ENCODE data around the gene CD4.
A peak's percentile ranks its signal among the peaks of the same experiment; 100 is the strongest.
"Not testable (repeated sequence)": the region's sequence is repeated elsewhere in the genome, so short reads cannot be mapped to it uniquely, and the experiment has no call there.

Gene CD4

GRCh38 chr12:6868211-6869048 lies 79.1 kb downstream of the CD4 start:
- Histone ChIP-seq H3K4me3 (ENCODE audit: low read depth in 1 of 2, low read length in 2 of 2) (peak overlapping the region; percentile 83 to 94), H3K27ac (ENCODE audit: low read depth, low read length) (peak overlapping the region; percentile 97), H3K36me3 (ENCODE audit: insufficient read depth, low read length) (peaks cover 42% of the 10 kb centered on the region), H3K27me3 (ENCODE audit: control insufficient read depth in 1 of 2, insufficient read depth in 2 of 2, low read length in 2 of 2) (no peaks in the 10 kb centered on the region), H3K9ac (ENCODE audit: low read length) (peak overlapping the region; percentile 85), H3K9me3 (ENCODE audit: low read length) (no peaks in the 10 kb centered on the region), H3K4me1 (ENCODE audit: insufficient read depth, low read length) (peaks cover 36% of the 10 kb centered on the region)

- Histone ChIP-seq H3K36me3 (ENCODE audit: insufficient read depth, low read length) (peaks cover 34% of the 10 kb centered on the region), H3K4me1 (ENCODE audit: insufficient read depth, low read length) (peaks cover 36% of the 10 kb centered on the region), H3K27me3 (ENCODE audit: control insufficient read depth in 1 of 2, insufficient read depth in 2 of 2, low read length in 2 of 2) (no peaks in the 10 kb centered on the region), H3K9me3 (ENCODE audit: low read length) (no peaks in the 10 kb centered on the region), H3K9ac (ENCODE audit: low read length) (peak overlapping the region; percentile 85), H3K4me3 (ENCODE audit: low read depth in 1 of 2, low read length in 2 of 2) (peak overlapping the region in 1 of 2 donors; percentile 94), H3K27ac (ENCODE audit: low read depth, low read length) (no peak overlapping the region)
Measured at GRCh38 chr12:6869049-6870021, 80.0 kb downstream of the CD4 start.

- not testable (repeated sequence) for H3K27me3 ChIP-seq (ENCODE audit: control insufficient read depth in 1 of 2, insufficient read depth in 2 of 2, low read length in 2 of 2); H3K9me3 ChIP-seq (ENCODE audit: low read length); H3K4me3 ChIP-seq (ENCODE audit: low read depth in 1 of 2, low read length in 2 of 2); H3K9ac ChIP-seq (ENCODE audit: low read length); H3K27ac ChIP-seq (ENCODE audit: low read depth, low read length)
- Histone ChIP-seq H3K4me1 (ENCODE audit: insufficient read depth, low read length) (peaks cover 36% of the 10 kb centered on the region), H3K36me3 (ENCODE audit: insufficient read depth, low read length) (peaks cover 24% of the 10 kb centered on the region)
Measured at GRCh38 chr12:6870304-6870703, 81.0 kb downstream of the CD4 start.

Data from muscle layer of colon (tissue), 2 donors.